Iris pigment epithelial cell (primary cell): ENCODE measurements around the gene KLK10.

Experiments
- DNase-seq: peaks from one replicate; pipeline ENCODE4 v3.0.0-alpha.2; 2011; ENCODE audit warnings: low read depth

The KLK10 gene

DNA sequence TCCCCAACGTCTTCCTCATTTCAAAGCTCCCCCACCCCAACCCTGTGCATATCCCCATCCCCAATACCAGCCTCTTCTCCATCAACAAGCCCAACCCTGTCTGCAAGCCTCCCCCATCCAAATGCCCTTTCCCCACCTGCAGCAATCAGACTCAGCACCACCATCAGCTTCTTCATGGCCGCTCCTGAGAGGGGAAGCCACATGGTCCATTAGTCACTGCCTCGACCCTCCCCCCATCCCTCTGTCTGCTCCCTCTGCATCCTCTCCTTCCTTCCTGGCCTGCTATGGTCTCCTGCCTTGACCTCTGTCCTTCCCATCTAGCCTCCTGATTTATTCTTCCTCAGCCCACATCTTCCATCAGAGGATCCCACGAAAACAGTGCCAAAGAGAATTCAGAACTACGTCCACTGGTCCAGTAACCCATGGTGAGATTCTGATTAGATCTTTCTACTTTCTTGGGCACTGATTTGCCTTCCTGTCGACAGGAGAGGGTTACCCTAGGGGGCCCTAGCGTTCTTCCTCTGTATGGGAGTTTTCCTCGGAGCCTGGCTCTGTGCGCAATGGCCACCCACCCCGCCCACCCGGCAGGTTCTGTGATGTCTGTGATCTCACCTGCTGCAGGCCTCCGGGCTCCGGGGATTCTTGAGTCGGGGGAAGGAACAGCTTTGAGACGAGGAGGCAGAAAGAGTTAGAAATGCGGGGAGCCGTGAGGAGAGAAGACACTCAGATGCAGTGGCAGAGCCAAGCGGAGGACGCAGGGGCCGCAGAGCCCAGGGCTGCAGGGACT is 51.4 kb downstream of the KLK10 start:
- no peak for DNase-seq

DNA sequence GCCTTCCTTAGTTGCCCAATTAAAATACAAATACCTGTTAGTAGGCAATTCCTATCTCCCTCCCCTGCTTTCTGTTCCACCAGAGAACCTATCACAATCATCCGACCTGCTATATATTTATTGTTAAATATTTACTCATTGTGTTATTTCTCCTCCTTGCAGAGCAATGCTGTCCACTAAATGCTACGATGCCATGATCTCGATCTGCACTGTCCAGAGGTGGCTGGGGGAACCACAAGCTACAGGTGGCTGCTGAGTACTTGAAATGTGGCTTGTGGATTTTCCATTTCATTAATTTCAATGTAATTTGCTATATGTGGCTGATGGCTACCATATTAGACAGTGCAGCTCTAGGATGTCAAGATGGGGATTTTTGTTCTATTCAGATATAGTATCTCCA is 55.2 kb downstream of the KLK10 start:
- DNase-seq, result no peak

DNA sequence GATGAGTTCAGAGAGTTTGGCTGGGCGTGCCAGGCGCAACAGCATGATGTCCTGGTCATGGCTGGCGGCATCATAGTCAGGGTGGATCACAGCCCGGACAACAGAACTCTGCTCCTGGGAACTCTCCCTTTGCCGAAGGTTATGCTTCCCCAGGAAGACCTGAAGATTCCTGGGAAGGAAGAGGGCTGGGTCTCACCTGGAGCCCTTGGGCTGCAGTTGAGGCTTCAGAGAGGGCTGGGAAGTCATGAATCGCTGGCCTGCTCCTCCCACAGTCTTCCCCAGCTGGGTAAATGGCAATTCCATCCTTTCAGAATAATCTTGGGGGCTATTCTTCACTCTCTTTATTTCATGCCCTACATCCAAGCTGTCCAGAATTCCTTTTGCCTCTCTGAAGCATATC is 56.1 kb downstream of the KLK10 start:
- no peak for DNase-seq
